ENCODE measurements around the gene TMTC1.

DNA sequence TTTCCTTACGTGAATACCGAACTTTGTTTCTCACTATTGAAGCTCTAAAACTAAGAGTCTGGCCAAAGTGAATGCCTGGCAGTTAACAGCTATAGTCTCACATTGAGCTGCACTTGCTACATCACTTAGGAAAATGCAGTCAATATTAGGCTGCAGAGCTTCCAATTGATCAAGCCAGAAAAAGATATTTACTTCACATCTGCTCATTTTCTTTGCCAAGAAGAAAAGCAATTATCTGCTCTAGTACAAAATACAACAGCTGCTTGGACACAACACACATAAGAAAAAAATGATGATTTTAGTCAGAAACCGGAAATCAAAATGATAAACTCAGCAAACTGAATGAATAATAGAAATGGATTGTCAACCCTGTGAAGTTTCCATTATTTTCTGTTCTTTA, 45.4 kb downstream of the TMTC1 start:
- TF ChIP-seq, protein P1, sequence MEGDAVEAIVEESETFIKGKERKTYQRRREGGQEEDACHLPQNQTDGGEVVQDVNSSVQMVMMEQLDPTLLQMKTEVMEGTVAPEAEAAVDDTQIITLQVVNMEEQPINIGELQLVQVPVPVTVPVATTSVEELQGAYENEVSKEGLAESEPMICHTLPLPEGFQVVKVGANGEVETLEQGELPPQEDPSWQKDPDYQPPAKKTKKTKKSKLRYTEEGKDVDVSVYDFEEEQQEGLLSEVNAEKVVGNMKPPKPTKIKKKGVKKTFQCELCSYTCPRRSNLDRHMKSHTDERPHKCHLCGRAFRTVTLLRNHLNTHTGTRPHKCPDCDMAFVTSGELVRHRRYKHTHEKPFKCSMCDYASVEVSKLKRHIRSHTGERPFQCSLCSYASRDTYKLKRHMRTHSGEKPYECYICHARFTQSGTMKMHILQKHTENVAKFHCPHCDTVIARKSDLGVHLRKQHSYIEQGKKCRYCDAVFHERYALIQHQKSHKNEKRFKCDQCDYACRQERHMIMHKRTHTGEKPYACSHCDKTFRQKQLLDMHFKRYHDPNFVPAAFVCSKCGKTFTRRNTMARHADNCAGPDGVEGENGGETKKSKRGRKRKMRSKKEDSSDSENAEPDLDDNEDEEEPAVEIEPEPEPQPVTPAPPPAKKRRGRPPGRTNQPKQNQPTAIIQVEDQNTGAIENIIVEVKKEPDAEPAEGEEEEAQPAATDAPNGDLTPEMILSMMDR (IDR thresholded peaks at IDR 0.05), result no peak
- TF ChIP-seq EZH2 (IDR thresholded peaks at IDR 0.05; ENCODE audit: borderline replicate concordance, insufficient read depth, low read depth, low read length, poor library complexity, severe bottlenecking), result no peak

Measured in B cell (primary cell).